ENCODE data around the gene TIMM44.

The TIMM44 gene

GRCh38 chr19:7986321-7987113 is 43.1 kb upstream of the TIMM44 start:
- no peaks in the 10 kb centered on the region for H3K27me3 ChIP-seq
- H3K4me1 ChIP-seq = peaks cover 0 to 39% (median 13%) of the 10 kb centered on the region in 4 donors
- H3K9me3 ChIP-seq = no peaks in the 10 kb centered on the region
- no peak overlapping the region for H3K27ac ChIP-seq
- no peak overlapping the region for H3K4me3 ChIP-seq
- H3K36me3 ChIP-seq = peaks cover 38 to 89% (median 78%) of the 10 kb centered on the region in 3 donors
- no peak for TF ChIP-seq CTCF (IDR thresholded peaks at IDR 0.05)
- intact Hi-C loops (cut with DNase I; ENCODE audit: low total_unique reads) = no loop called here
- DNase-seq = no peak

GRCh38 chr19:7985481-7985911 is 42.0 kb upstream of the TIMM44 start:
- H3K9me3 ChIP-seq = no peaks in the 10 kb centered on the region
- DNase-seq = no peak
- peaks cover 33 to 89% (median 74%) of the 10 kb centered on the region in 3 donors for H3K36me3 ChIP-seq
- intact Hi-C loops (cut with DNase I; ENCODE audit: low total_unique reads) = no loop called here
- H3K4me3 ChIP-seq = no peak overlapping the region
- no peak for TF ChIP-seq CTCF (IDR thresholded peaks at IDR 0.05)
- H3K27me3 ChIP-seq = no peaks in the 10 kb centered on the region
- H3K27ac ChIP-seq = no peak overlapping the region
- H3K4me1 ChIP-seq = peaks cover 0 to 39% (median 13%) of the 10 kb centered on the region in 4 donors

- TF ChIP-seq CTCF (IDR thresholded peaks at IDR 0.05) = no peak
- Histone ChIP-seq H3K27ac (no peak overlapping the region), H3K4me1 (peaks cover 0 to 31% (median 13%) of the 10 kb centered on the region in 4 donors), H3K9me3 (no peaks in the 10 kb centered on the region), H3K4me3 (no peak overlapping the region), H3K36me3 (peaks cover 32 to 89% (median 76%) of the 10 kb centered on the region in 3 donors), H3K27me3 (no peaks in the 10 kb centered on the region)
- no peak for DNase-seq
- intact Hi-C loops (cut with DNase I; ENCODE audit: low total_unique reads) = no loop called here
Measured at GRCh38 chr19:7983995-7984837, 40.8 kb upstream of the TIMM44 start.

- peaks cover 0 to 25% (median 13%) of the 10 kb centered on the region in 4 donors for H3K4me1 ChIP-seq
- no peaks in the 10 kb centered on the region for H3K9me3 ChIP-seq
- intact Hi-C loops (cut with DNase I; ENCODE audit: low total_unique reads) = no loop called here
- H3K36me3 ChIP-seq = peaks cover 24 to 89% (median 79%) of the 10 kb centered on the region in 3 donors
- H3K27ac ChIP-seq = no peak overlapping the region
- DNase-seq = no peak
- no peaks in the 10 kb centered on the region for H3K27me3 ChIP-seq
- H3K4me3 ChIP-seq = no peak overlapping the region
- no peak for TF ChIP-seq CTCF (IDR thresholded peaks at IDR 0.05)
Measured at GRCh38 chr19:7983286-7983950, 40.0 kb upstream of the TIMM44 start.

GRCh38 chr19:7982651-7983099 is 39.2 kb upstream of the TIMM44 start:
- Histone ChIP-seq H3K27me3 (no peaks in the 10 kb centered on the region), H3K27ac (no peak overlapping the region), H3K4me3 (no peak overlapping the region), H3K4me1 (peaks cover 0 to 17% (median 12%) of the 10 kb centered on the region in 4 donors), H3K36me3 (peaks cover 19 to 89% (median 81%) of the 10 kb centered on the region in 3 donors), H3K9me3 (no peaks in the 10 kb centered on the region)
- DNase-seq = no peak
- intact Hi-C loops (cut with DNase I; ENCODE audit: low total_unique reads) = no loop called here
- TF ChIP-seq CTCF (IDR thresholded peaks at IDR 0.05) = no peak
